K562 (cell line): ENCODE data around the gene PPM1H.

Experiments used
- POLR2A ChIP-seq: fragments of 450-650 bp; conservative IDR thresholded peaks from 2 replicates; pipeline ENCODE4 v1.6.1; 2016
- ZNF184 ChIP-seq: sonication (generic); formaldehyde crosslinking; IDR thresholded peaks from 2 replicates; pipeline ENCODE4 v1.5.0; 2020; ENCODE audit warnings: missing genetic modification reagents
- TF ChIP-seq, protein P1 (sequence below): fragments of 250-450 bp; sonication (Bioruptor Pico); IDR thresholded peaks from 2 replicates; pipeline ENCODE4 v1.4.0; 2020; ENCODE audit warnings: borderline replicate concordance

DNA sequence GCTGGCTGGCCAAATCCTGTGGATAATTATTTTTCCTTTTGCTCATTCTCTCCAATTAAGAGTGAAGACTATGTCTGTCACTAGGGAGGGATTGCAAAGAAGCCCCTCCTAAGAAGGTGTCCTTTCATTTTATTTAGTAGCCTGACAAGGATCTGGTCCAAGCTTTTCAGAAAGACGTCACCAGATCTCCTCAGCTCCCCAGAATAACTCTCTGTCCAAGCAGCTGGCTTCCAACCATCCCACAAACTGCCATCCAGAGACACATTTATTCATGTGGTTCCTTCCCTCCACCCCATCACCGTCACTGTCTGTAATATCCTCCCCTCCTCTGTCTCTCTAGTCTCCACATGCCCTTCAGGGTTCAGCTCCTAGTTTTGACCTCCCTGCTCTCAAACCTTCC, 69.9 kb downstream of the PPM1H start:
- TF ChIP-seq ZNF184 (CRISPR knock-in tag) (no peak), POLR2A (no peak)
- TF ChIP-seq, protein P1, sequence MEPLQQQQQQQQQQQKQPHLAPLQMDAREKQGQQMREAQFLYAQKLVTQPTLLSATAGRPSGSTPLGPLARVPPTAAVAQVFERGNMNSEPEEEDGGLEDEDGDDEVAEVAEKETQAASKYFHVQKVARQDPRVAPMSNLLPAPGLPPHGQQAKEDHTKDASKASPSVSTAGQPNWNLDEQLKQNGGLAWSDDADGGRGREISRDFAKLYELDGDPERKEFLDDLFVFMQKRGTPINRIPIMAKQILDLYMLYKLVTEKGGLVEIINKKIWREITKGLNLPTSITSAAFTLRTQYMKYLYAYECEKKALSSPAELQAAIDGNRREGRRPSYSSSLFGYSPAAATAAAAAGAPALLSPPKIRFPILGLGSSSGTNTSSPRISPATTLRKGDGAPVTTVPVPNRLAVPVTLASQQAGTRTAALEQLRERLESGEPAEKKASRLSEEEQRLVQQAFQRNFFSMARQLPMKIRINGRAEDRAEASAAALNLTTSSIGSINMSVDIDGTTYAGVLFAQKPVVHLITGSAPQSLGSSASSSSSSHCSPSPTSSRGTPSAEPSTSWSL (CRISPR knock-in tag): no peak
